ENCODE data around the gene BIN1. TPM values are rescaled to one million over a fixed set of nuclear protein-coding genes. Genes with fewer than 3 reads are reported as not detected.

The BIN1 gene
- total RNA-seq, 1 donor from 2014 or later, result 50.2 TPM

DNA sequence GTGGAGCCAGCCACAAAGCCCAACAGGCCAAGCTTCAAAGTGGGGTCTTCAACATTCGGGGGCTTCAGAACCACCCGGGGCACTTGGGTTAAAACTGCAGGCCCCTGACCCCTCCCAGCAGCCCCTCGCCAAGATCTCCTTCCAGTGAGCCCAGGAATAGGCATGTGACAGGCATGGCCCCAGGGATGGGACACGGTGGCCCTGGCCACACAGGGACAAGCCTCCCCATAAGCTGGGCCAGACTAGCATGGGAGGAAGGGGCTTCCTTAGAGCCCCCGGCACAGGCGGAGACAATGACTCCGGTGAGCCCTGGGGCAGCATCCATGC, 52.4 kb downstream of the BIN1 start:
- Histone ChIP-seq H4K20me1 (ENCODE audit: insufficient read depth, low read length) (no peaks in the 10 kb centered on the region), H3K79me2 (ENCODE audit: insufficient read depth, low read length) (no peaks in the 10 kb centered on the region), H3K9me3 (ENCODE audit: insufficient read depth, low read depth, low read length) (no peaks in the 10 kb centered on the region), H3K36me3 (ENCODE audit: insufficient read depth, low read length) (no peaks in the 10 kb centered on the region), H3K4me1 (ENCODE audit: insufficient read depth, low read length) (no peaks in the 10 kb centered on the region), H3K27ac (ENCODE audit: low read depth, low read length) (no peak overlapping the region), H2AFZ (ENCODE audit: low read depth, low read length) (no peak overlapping the region), H3K4me2 (ENCODE audit: low read length) (no peak overlapping the region), H3K9ac (ENCODE audit: low read length) (no peak overlapping the region), H3K4me3 (ENCODE audit: insufficient read depth, low read depth, low read length) (no peak overlapping the region), H3K27me3 (ENCODE audit: insufficient read depth, low read length) (no peaks in the 10 kb centered on the region)
- DNase-seq (ENCODE audit: low read depth) (no peak), FAIRE-seq (no peak)
- H3K4me1 Mint-ChIP-seq (ENCODE audit: low read depth, unreplicated experiment), result no peaks in the 10 kb centered on the region
- H3K36me3 Mint-ChIP-seq (ENCODE audit: low read depth, unreplicated experiment), result peaks cover 13% of the 10 kb centered on the region
- H3K4me3 Mint-ChIP-seq (ENCODE audit: unreplicated experiment), result no peak overlapping the region
- no peak overlapping the region for H3K27ac Mint-ChIP-seq (ENCODE audit: unreplicated experiment)
- no peaks in the 10 kb centered on the region for H3K9me3 Mint-ChIP-seq (ENCODE audit: unreplicated experiment)
- H3K27me3 Mint-ChIP-seq (ENCODE audit: low read depth, unreplicated experiment), result no peaks in the 10 kb centered on the region
- TF ChIP-seq EZH2 (IDR thresholded peaks at IDR 0.05; ENCODE audit: insufficient read depth, low read length) (no peak), CTCF (IDR thresholded peaks at IDR 0.05; ENCODE audit: insufficient read depth, low read depth, low read length) (no peak)

DNA sequence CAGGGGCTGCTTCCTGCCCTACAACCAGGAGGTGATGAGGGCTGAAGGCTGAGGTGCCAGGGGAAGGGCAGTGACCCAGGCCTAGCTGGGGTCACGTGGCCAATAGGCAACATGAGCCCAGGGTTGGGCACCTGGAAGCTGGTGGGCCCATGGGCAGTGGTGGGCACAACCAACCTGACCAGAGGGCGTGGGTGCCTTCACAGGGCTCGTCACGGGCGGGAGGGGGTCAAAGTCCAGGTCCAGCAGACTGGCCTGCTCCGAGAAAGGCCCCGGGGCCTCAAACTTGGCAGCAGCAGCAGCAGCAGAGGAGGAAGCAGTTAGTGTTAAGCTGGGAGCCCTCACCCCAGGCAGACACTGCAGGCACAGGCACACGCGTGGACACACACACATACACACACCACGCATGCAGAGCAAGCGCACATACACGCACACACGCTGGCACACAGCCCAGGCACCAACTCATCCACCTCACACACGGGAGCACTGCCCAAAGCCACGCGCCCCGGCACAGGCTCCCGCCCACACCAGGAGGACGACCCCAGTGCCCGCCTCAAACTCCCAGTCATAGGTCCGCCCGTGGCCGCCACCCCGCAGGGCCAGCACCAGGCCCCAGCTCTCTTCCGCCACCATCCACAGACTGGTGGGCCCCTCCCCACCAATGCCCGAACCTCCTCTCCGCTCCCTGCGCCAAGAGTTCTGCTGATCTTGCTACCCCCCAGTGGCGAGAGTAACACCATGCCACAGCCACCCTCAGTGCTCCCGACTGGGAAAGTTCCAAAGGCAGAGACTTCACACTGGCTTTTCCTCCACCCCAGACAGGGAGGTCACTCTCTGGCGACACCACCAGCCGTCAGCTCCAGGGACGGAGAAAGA, 53.0 kb downstream of the BIN1 start:
- Mint-ChIP-seq H3K4me3 (ENCODE audit: unreplicated experiment) (no peak overlapping the region), H3K36me3 (ENCODE audit: low read depth, unreplicated experiment) (peaks cover 13% of the 10 kb centered on the region), H3K27ac (ENCODE audit: unreplicated experiment) (no peak overlapping the region), H3K9me3 (ENCODE audit: unreplicated experiment) (no peaks in the 10 kb centered on the region), H3K4me1 (ENCODE audit: low read depth, unreplicated experiment) (no peaks in the 10 kb centered on the region), H3K27me3 (ENCODE audit: low read depth, unreplicated experiment) (no peaks in the 10 kb centered on the region)
- DNase-seq (ENCODE audit: low read depth) (peak; percentile 14), FAIRE-seq (no peak)
- no peak overlapping the region for H2AFZ ChIP-seq (ENCODE audit: low read depth, low read length)
- no peak for TF ChIP-seq CTCF (IDR thresholded peaks at IDR 0.05; ENCODE audit: insufficient read depth, low read depth, low read length)
- TF ChIP-seq EZH2 (IDR thresholded peaks at IDR 0.05; ENCODE audit: insufficient read depth, low read length), result no peak
- H3K27me3 ChIP-seq (ENCODE audit: insufficient read depth, low read length), result no peaks in the 10 kb centered on the region
- no peaks in the 10 kb centered on the region for H3K4me1 ChIP-seq (ENCODE audit: insufficient read depth, low read length)
- H3K9me3 ChIP-seq (ENCODE audit: insufficient read depth, low read depth, low read length), result no peaks in the 10 kb centered on the region
- no peak overlapping the region for H3K4me2 ChIP-seq (ENCODE audit: low read length)
- no peaks in the 10 kb centered on the region for H3K79me2 ChIP-seq (ENCODE audit: insufficient read depth, low read length)
- no peaks in the 10 kb centered on the region for H4K20me1 ChIP-seq (ENCODE audit: insufficient read depth, low read length)
- H3K36me3 ChIP-seq (ENCODE audit: insufficient read depth, low read length), result no peaks in the 10 kb centered on the region
- H3K4me3 ChIP-seq (ENCODE audit: insufficient read depth, low read depth, low read length), result no peak overlapping the region
- no peak overlapping the region for H3K27ac ChIP-seq (ENCODE audit: low read depth, low read length)
- H3K9ac ChIP-seq (ENCODE audit: low read length), result no peak overlapping the region

Measured in astrocyte (in vitro differentiated cells and primary cell).